ENCODE results near the gene BATF.
A peak's percentile ranks its signal among the peaks of the same experiment; 100 is the strongest.

Gene BATF

GRCh38 chr14:75515629-75515996 is 6.7 kb upstream of the BATF start:
- DNase-seq (ENCODE audit: extremely low spot score), result no peak
- ChIA-PET POLR2A (no interaction called here), CTCF (interaction anchor here (0.5 kb wide), 1 partner anchor 498 kb away, joined by 3 read pairs; no protein-coding TSS in a partner anchor)
- TF ChIP-seq SP1 (IDR thresholded peaks at IDR 0.05) (no peak), NFRKB (IDR thresholded peaks at IDR 0.05) (no peak), BHLHE40 (IDR thresholded peaks at IDR 0.05; ENCODE audit: borderline replicate concordance) (no peak)
- TF ChIP-seq, protein P1, sequence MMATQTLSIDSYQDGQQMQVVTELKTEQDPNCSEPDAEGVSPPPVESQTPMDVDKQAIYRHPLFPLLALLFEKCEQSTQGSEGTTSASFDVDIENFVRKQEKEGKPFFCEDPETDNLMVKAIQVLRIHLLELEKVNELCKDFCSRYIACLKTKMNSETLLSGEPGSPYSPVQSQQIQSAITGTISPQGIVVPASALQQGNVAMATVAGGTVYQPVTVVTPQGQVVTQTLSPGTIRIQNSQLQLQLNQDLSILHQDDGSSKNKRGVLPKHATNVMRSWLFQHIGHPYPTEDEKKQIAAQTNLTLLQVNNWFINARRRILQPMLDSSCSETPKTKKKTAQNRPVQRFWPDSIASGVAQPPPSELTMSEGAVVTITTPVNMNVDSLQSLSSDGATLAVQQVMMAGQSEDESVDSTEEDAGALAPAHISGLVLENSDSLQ (IDR thresholded peaks at IDR 0.05), result no peak

- POLR2A ChIA-PET, result no interaction called here
- CTCF ChIA-PET, result interaction anchor here (0.6 to 1.0 kb wide), 7 partner anchors 13 to 42 kb away, joined by 3 to 5 read pairs (median 3); no protein-coding TSS in a partner anchor
- peak; percentile 39 for DNase-seq (ENCODE audit: extremely low spot score)
- TF ChIP-seq SP1 (IDR thresholded peaks at IDR 0.05), result no peak
- TF ChIP-seq, protein P1 (IDR thresholded peaks at IDR 0.05), result peak; percentile 30; the same call in 1 of the 2 replicates
Observed at GRCh38 chr14:75518625-75519024, 3.6 kb upstream of the BATF start.

- TF ChIP-seq SP1 (IDR thresholded peaks at IDR 0.05) (no peak), LEF1 (IDR thresholded peaks at IDR 0.05; ENCODE audit: borderline replicate concordance) (no peak), L3MBTL2 (conservative IDR thresholded peaks at IDR 0.05) (no peak), ZNF384 (IDR thresholded peaks at IDR 0.05) (no peak), NFRKB (IDR thresholded peaks at IDR 0.05) (no peak), CTBP1 (IDR thresholded peaks at IDR 0.05; ENCODE audit: borderline replicate concordance) (no peak), ARNT (IDR thresholded peaks at IDR 0.05) (no peak), FOXA1 (IDR thresholded peaks at IDR 0.05) (no peak), BHLHE40 (IDR thresholded peaks at IDR 0.05; ENCODE audit: borderline replicate concordance) (no peak), FOXK2 (IDR thresholded peaks at IDR 0.05) (no peak), SUZ12 (IDR thresholded peaks at IDR 0.05) (no peak), HDGF (IDR thresholded peaks at IDR 0.05; ENCODE audit: borderline replicate concordance) (no peak), FOXM1 (IDR thresholded peaks at IDR 0.05; ENCODE audit: borderline replicate concordance) (no peak), TARDBP (IDR thresholded peaks at IDR 0.05) (no peak), ELF4 (IDR thresholded peaks at IDR 0.05) (no peak)
- TF ChIP-seq, protein P1 (IDR thresholded peaks at IDR 0.05), result no peak
- ChIA-PET CTCF (interaction anchor here (0.6 to 1.0 kb wide), 6 partner anchors 12 to 33 kb away, joined by 3 to 5 read pairs (median 3); no protein-coding TSS in a partner anchor), POLR2A (no interaction called here)
- no peak for DNase-seq (ENCODE audit: extremely low spot score)
Observed at GRCh38 chr14:75519394-75519793, 2.9 kb upstream of the BATF start.

DNA sequence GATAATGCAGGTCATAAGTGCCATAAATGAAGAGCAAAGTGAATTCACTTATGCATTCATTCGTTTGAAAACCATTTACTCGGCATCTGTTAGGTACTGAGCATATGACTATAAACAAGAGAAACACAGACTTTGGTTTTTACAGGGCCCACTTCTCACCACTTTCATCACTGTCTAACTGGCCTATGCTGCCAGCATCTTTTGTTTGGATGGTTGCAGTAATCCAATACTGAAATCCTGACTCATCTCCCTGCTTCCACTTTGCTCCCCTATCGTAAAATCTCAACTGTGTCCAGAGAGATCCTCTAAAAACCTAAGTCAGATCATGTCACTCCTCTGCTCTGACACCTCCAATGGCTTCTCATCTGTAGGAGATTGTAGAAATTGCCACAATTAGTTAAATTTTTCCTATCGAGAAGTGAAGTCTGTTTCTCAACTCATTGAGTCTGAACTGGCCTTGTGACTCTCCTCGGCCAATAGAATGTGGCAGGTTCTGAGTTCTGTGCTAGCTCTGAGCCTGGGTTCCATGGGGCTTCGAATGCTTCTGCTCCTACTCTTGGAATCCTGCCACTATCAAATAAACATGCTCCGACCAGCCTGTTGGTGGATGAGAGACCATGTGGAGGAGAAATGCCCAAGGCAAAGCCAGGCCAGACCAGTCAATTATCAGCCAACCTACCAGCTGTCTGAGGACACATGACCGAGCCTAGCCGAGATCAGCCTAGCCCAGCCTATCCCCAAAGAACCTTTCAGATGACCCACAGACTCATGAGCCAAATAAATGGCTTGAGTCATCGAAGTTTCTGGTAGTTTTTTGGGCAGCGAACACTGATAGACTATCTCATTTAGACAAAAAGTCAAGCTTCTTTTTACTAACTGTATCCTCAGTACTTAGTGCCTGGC is 2.2 kb upstream of the BATF start:
- TF ChIP-seq BHLHE40 (IDR thresholded peaks at IDR 0.05; ENCODE audit: borderline replicate concordance), result no peak
- no peak for TF ChIP-seq SP1 (IDR thresholded peaks at IDR 0.05)
- TF ChIP-seq ARNT (IDR thresholded peaks at IDR 0.05), result no peak
- TF ChIP-seq FOXA1 (IDR thresholded peaks at IDR 0.05), result no peak
- no peak for TF ChIP-seq L3MBTL2 (conservative IDR thresholded peaks at IDR 0.05)
- TF ChIP-seq NFRKB (IDR thresholded peaks at IDR 0.05), result no peak
- no peak for TF ChIP-seq TARDBP (IDR thresholded peaks at IDR 0.05)
- TF ChIP-seq, protein P1 (IDR thresholded peaks at IDR 0.05), result no peak
- TF ChIP-seq HDGF (IDR thresholded peaks at IDR 0.05; ENCODE audit: borderline replicate concordance), result no peak
- TF ChIP-seq ELF4 (IDR thresholded peaks at IDR 0.05), result no peak
- TF ChIP-seq LEF1 (IDR thresholded peaks at IDR 0.05; ENCODE audit: borderline replicate concordance), result no peak
- no peak for TF ChIP-seq FOXM1 (IDR thresholded peaks at IDR 0.05; ENCODE audit: borderline replicate concordance)
- no peak for TF ChIP-seq ZNF384 (IDR thresholded peaks at IDR 0.05)
- no peak for TF ChIP-seq SUZ12 (IDR thresholded peaks at IDR 0.05)
- no peak for TF ChIP-seq FOXK2 (IDR thresholded peaks at IDR 0.05)
- POLR2A ChIA-PET, result no interaction called here

DNA sequence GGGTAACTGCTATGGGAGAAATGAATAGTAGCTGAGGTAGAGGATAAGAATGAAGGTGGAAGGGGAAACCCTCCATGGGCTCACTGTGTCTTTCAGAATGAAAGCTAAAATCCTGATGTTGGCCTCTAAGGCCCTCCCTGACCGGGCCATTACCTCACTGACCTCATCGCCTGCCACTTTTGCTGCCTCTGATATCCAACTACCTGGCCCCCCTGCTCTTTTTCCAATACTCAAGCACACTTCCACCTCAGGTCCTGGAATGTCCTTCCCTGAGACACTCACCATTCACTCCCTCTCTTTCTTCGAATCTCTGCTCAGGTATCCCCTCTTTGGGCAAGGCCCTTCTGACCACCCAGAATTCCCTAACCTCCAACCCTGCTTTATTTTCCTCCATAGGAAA is 1.4 kb upstream of the BATF start:
- CTCF ChIA-PET, result no interaction called here
- POLR2A ChIA-PET, result no interaction called here
- DNase-seq (ENCODE audit: extremely low spot score), result no peak
- TF ChIP-seq BHLHE40 (IDR thresholded peaks at IDR 0.05; ENCODE audit: borderline replicate concordance), result no peak
- no peak for TF ChIP-seq ELF4 (IDR thresholded peaks at IDR 0.05)
- no peak for TF ChIP-seq TARDBP (IDR thresholded peaks at IDR 0.05)
- TF ChIP-seq CTBP1 (IDR thresholded peaks at IDR 0.05; ENCODE audit: borderline replicate concordance), result no peak
- no peak for TF ChIP-seq SUZ12 (IDR thresholded peaks at IDR 0.05)
- TF ChIP-seq FOXM1 (IDR thresholded peaks at IDR 0.05; ENCODE audit: borderline replicate concordance), result no peak
- no peak for TF ChIP-seq ZNF384 (IDR thresholded peaks at IDR 0.05)
- TF ChIP-seq ARNT (IDR thresholded peaks at IDR 0.05), result no peak
- TF ChIP-seq L3MBTL2 (conservative IDR thresholded peaks at IDR 0.05), result no peak
- no peak for TF ChIP-seq FOXK2 (IDR thresholded peaks at IDR 0.05)
- no peak for TF ChIP-seq LEF1 (IDR thresholded peaks at IDR 0.05; ENCODE audit: borderline replicate concordance)
- no peak for TF ChIP-seq FOXA1 (IDR thresholded peaks at IDR 0.05)
- TF ChIP-seq SP1 (IDR thresholded peaks at IDR 0.05), result no peak
- no peak for TF ChIP-seq NFRKB (IDR thresholded peaks at IDR 0.05)
- TF ChIP-seq, protein P1 (IDR thresholded peaks at IDR 0.05), result no peak
- TF ChIP-seq HDGF (IDR thresholded peaks at IDR 0.05; ENCODE audit: borderline replicate concordance), result no peak

More for the DNA sequence above, 2.2 kb upstream of the BATF start:
- CTCF ChIA-PET, result interaction anchor here (1.0 kb wide), 1 partner anchor 11 kb away, joined by 3 read pairs; no protein-coding TSS in a partner anchor
- DNase-seq (ENCODE audit: extremely low spot score), result no peak

All from HEK293T (cell line).